Spleen (tissue), 11 donors: ENCODE data around the gene PCSK1. TPM values are rescaled to one million over a fixed set of nuclear protein-coding genes. Genes with fewer than 3 reads are reported as not detected.

ENCODE experiments used
- DNase-seq: peaks from one replicate; pipeline ENCODE4 v3.0.0-alpha.2; 2020
- H3K27ac ChIP-seq, 8 donors: fragments of 200-600 bp; sonication (generic) in 7 of 8; 1 replicate in 4 of 8; 2 replicates in 4 of 8; pipeline versions ENCODE4 v1.5.0 to v1.8.0; 2016 to 2021; ENCODE audit warnings: inconsistent platforms in 4 of 8, mild to moderate bottlenecking in 4 of 8, moderate library complexity in 1 of 8
- H3K27me3 ChIP-seq, 7 donors: fragments of 200-600 bp; sonication (generic) in 6 of 7; replicated peaks in 1 of 7; 1 replicate in 4 of 7; 2 replicates in 3 of 7; pipeline versions ENCODE4 v1.5.0 to v1.8.0; 2016 to 2021; ENCODE audit warnings: inconsistent platforms in 3 of 7, mild to moderate bottlenecking in 1 of 7
- H3K36me3 ChIP-seq, 6 donors: fragments of 200-600 bp; sonication (generic) in 5 of 6; 1 replicate in 4 of 6; 2 replicates in 2 of 6; pipeline versions ENCODE4 v1.5.0 to v1.8.0; 2016 to 2021; ENCODE audit warnings: inconsistent platforms in 2 of 6
- H3K4me1 ChIP-seq, 6 donors: fragments of 200-600 bp; sonication (generic) in 5 of 6; 1 replicate in 3 of 6; 2 replicates in 3 of 6; pipeline versions ENCODE4 v1.5.0 to v1.8.0; 2016 to 2021; ENCODE audit warnings: inconsistent platforms in 3 of 6
- H3K4me3 ChIP-seq, 8 donors: fragments of 200-600 bp; sonication (generic) in 7 of 8; 1 replicate in 4 of 8; 2 replicates in 4 of 8; pipeline versions ENCODE4 v1.5.0 to v1.8.0; 2016 to 2021; ENCODE audit warnings: inconsistent platforms in 4 of 8, mild to moderate bottlenecking in 4 of 8, moderate library complexity in 2 of 8
- H3K9me3 ChIP-seq, 8 donors: fragments of 200-600 bp; sonication (generic) in 7 of 8; 1 replicate in 4 of 8; 2 replicates in 4 of 8; pipeline versions ENCODE4 v1.5.0 to v1.8.0; 2016 to 2021; ENCODE audit warnings: inconsistent platforms in 4 of 8
- POLR2A ChIP-seq, 3 donors: fragments of 450-650 bp; IDR thresholded peaks; one replicate each; pipeline ENCODE4 v1.5.1; 2017; ENCODE audit warnings: antibody characterized with exemption in 3 of 3, mild to moderate bottlenecking in 1 of 3
- POLR2AphosphoS5 ChIP-seq, 3 donors: sonication (generic); formaldehyde crosslinking; IDR thresholded peaks; one replicate each; pipeline ENCODE4 v1.5.1; 2017; ENCODE audit warnings: antibody characterized with exemption in 3 of 3
- WGBS, 5 donors: extraction: QIAGEN DNeasy Blood & Tissue Kit in 3 of 5; methylation state at CpG; one replicate each; pipeline versions ENCODE4 v1.1.5 to v1.1.7; 2013 to 2018; 5-methylcytosine and 5-hydroxymethylcytosine counted together
- intact Hi-C: fragments of 100-400 bp; cut with DNase I; formaldehyde crosslinking; loops from one replicate; pipeline ENCODE4 v1.15.0; 2023; ENCODE audit warnings: low total_unique reads
- polyA plus RNA-seq, 3 donors: library from polyadenylated mRNA; stranded (reverse); fragments of 200-250 nt; gene quantifications; one replicate each; pipeline ENCODE4 v1.2.1, GENCODE V29; 2013
- total RNA-seq, 7 donors: library from RNA; depleted of rRNA in 3 of 7; stranded (reverse); fragments of >200 nt in 3 of 7; fragmentation: NEBNext Ultra II Directional in 4 of 7; extraction: Animal tissue kit (Norgen Biotek cat#: 25700) in 4 of 7; gene quantifications; one replicate each; pipeline versions ENCODE4 v1.1.0 to v1.2.1, GENCODE V29; 2016 to 2021
- TF ChIP-seq, protein P1 (sequence below), 11 experiments: fragments of 200-600 bp in 7 of 11; fragments of 450-650 bp in 4 of 11; sonication (generic) in 4 of 11; IDR thresholded peaks in 8 of 11; conservative IDR thresholded peaks in 3 of 11; 1 replicate in 7 of 11; 2 replicates in 4 of 11; pipeline versions ENCODE4 v1.4.0 to v1.8.0; 2016 to 2021; ENCODE audit warnings: antibody characterized with exemption in 11 of 11, inconsistent platforms in 4 of 11, mild to moderate bottlenecking in 1 of 11
- donor health status: healthy with polysubstance abuse.
- donor health status: DM: no; HTN: no; CAD: no; lungs with moderate emphysema.
- donor health status: DM: no; HTN: no; CAD: no.
- donor health status: Bipolar disorder and iron deficiency.
- donor health status: healthy.
- donor health status: DM: no; HTN: no; CAD: no.
- donor health status: DM: yes; HTN: yes; CAD: no.

The PCSK1 gene
- total and polyA plus RNA-seq, 10 donors, result 0.04 to 0.72 (median 0.23) TPM; not detected in 2

DNA sequence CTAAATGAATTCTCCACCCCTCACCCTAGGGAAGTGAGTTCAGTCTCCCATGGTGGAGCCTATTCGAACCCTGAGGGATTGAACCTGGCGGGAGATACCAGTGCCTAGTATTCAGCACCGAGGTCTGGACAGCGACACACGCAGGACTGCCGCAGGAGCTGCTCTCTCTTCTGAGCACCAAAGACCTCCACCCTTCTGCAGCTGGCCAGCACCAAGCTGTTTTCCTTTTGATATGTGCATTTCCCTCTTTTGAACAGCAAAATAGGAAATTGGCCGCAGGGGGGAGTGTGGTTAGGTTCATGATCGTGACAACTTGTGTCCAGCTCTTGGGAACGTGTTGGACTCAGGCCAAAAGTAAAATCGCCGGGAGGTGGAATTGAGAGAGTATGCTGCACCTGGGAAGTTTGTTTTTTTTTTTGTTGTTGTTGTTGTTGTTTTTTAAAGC is 1.2 kb upstream of the PCSK1 start:
- TF ChIP-seq, protein P1, sequence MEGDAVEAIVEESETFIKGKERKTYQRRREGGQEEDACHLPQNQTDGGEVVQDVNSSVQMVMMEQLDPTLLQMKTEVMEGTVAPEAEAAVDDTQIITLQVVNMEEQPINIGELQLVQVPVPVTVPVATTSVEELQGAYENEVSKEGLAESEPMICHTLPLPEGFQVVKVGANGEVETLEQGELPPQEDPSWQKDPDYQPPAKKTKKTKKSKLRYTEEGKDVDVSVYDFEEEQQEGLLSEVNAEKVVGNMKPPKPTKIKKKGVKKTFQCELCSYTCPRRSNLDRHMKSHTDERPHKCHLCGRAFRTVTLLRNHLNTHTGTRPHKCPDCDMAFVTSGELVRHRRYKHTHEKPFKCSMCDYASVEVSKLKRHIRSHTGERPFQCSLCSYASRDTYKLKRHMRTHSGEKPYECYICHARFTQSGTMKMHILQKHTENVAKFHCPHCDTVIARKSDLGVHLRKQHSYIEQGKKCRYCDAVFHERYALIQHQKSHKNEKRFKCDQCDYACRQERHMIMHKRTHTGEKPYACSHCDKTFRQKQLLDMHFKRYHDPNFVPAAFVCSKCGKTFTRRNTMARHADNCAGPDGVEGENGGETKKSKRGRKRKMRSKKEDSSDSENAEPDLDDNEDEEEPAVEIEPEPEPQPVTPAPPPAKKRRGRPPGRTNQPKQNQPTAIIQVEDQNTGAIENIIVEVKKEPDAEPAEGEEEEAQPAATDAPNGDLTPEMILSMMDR (IDR thresholded peaks at IDR 0.05 in 8 of 11, conservative IDR thresholded peaks at IDR 0.05 in 3 of 11), result no peak
- TF ChIP-seq POLR2A (IDR thresholded peaks at IDR 0.05) (no peak), POLR2AphosphoS5 (IDR thresholded peaks at IDR 0.05) (no peak)
- Histone ChIP-seq H3K4me1 (peaks cover 0 to 30% (median 19%) of the 10 kb centered on the region in 6 donors), H3K27me3 (peaks cover 0 to 75% (median 43%) of the 10 kb centered on the region in 7 donors), H3K27ac (no peak overlapping the region), H3K4me3 (no peak overlapping the region), H3K9me3 (no peaks in the 10 kb centered on the region), H3K36me3 (no peaks in the 10 kb centered on the region)
- WGBS, 5 donors, result 0 to 4% (median 3%) methylated on average over 8 to 11 of the region's 11 CpGs
- no peak for DNase-seq
- intact Hi-C loops, result no loop called here

GRCh38 chr5:96432216-96433065 is 607 bp downstream of the PCSK1 start:
- intact Hi-C loops, result no loop called here
- TF ChIP-seq POLR2A (IDR thresholded peaks at IDR 0.05), result no peak
- no peak for TF ChIP-seq POLR2AphosphoS5 (IDR thresholded peaks at IDR 0.05)
- TF ChIP-seq, protein P1 (IDR thresholded peaks at IDR 0.05 in 8 of 11, conservative IDR thresholded peaks at IDR 0.05 in 3 of 11), result no peak
- Histone ChIP-seq H3K4me1 (peaks cover 0 to 30% (median 19%) of the 10 kb centered on the region in 6 donors), H3K36me3 (no peaks in the 10 kb centered on the region), H3K9me3 (no peaks in the 10 kb centered on the region), H3K4me3 (peak overlapping the region in 2 of 8 donors; percentile 11 to 35), H3K27ac (no peak overlapping the region), H3K27me3 (peaks cover 0 to 81% (median 43%) of the 10 kb centered on the region in 7 donors)
- DNase-seq, result no peak
- WGBS, 5 donors, result 7 to 10% (median 9%) methylated on average over 29 to 41 of the region's 41 CpGs

DNA sequence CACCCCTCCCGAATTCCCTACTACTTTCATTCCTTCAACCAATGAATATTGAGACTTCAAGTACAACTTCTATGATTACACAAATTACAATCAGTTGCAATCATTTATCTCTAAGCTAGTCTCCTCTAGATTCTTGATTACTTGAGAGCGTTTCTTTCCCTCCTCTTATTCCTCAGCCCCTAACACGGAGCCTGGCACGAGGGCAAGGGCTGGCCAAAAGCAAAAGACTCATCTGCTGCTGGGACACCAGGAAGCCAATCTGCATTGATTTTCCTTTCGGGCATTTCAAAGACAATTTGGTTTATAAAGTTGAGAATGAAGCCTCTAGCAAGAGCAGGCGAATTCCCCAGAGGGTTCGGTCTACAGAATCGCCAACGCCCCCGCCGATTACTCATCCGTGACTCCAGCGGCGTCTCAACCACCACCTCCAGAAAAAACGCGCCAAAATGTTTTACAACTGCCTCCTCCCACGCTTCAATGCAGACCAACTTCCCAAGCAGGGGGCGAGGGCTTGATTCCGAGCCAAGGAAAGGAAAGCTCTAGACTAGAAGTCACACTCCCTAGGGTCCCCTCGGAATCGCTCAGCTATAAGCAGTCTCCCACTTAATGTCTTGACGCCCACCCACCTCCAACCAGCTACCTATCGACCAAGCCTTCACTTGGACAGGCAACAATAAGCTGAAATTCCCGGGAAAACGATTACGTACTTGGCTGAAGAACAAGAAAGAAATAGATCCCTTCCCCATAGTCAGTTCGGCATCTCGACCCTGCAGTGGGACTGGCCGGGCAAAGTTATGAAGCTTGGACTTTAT is 1.5 kb downstream of the PCSK1 start:
- Histone ChIP-seq H3K4me1 (peaks cover 0 to 30% (median 19%) of the 10 kb centered on the region in 6 donors), H3K27me3 (peaks cover 0 to 78% (median 43%) of the 10 kb centered on the region in 7 donors), H3K36me3 (no peaks in the 10 kb centered on the region), H3K9me3 (no peaks in the 10 kb centered on the region), H3K4me3 (peak overlapping the region in 1 of 8 donors; percentile 35), H3K27ac (no peak overlapping the region)
- intact Hi-C loops, result no loop called here
- TF ChIP-seq POLR2A (IDR thresholded peaks at IDR 0.05), result no peak
- no peak for DNase-seq
- 5 to 11% (median 8%) methylated on average over 26 to 29 of the region's 29 CpGs for WGBS, 5 donors

GRCh38 chr5:96427824-96428223 is 5.2 kb downstream of the PCSK1 start:
- TF ChIP-seq POLR2A (IDR thresholded peaks at IDR 0.05) (no peak), POLR2AphosphoS5 (IDR thresholded peaks at IDR 0.05) (no peak)
- TF ChIP-seq, protein P1 (IDR thresholded peaks at IDR 0.05 in 8 of 11, conservative IDR thresholded peaks at IDR 0.05 in 3 of 11), result no peak
- H3K36me3 ChIP-seq, result no peaks in the 10 kb centered on the region
- WGBS, 5 donors, result 50 to 57% (median 51%) methylated on average over 5 of the region's 5 CpGs
- H3K9me3 ChIP-seq, result no peaks in the 10 kb centered on the region
- H3K27me3 ChIP-seq, result peaks cover 0 to 45% (median 21%) of the 10 kb centered on the region in 7 donors
- H3K4me3 ChIP-seq, result no peak overlapping the region
- H3K4me1 ChIP-seq, result peaks cover 0 to 18% (median 16%) of the 10 kb centered on the region in 6 donors
- intact Hi-C loops, result no loop called here
- no peak overlapping the region for H3K27ac ChIP-seq
- DNase-seq, result no peak
